Coronary artery (tissue), 2 donors: ENCODE measurements around the gene KLHL36.

Experiments used
- DNase-seq: peaks from one replicate; pipeline ENCODE4 v3.0.0-alpha.2; 2017; ENCODE audit warnings: low spot score
- H3K27ac ChIP-seq, 2 donors: fragments of 200-600 bp; sonication (generic); one replicate each; pipeline ENCODE4 v1.5.1; 2016 to 2019
- H3K4me3 ChIP-seq: fragments of 200-600 bp; sonication (generic); 2 replicates; pipeline ENCODE4 v1.5.1; 2016; ENCODE audit warnings: mild to moderate bottlenecking, moderate library complexity
- CTCF ChIP-seq: fragments of 200-600 bp; sonication (generic); IDR thresholded peaks from one replicate; pipeline ENCODE4 v1.5.1; 2019; ENCODE audit warnings: antibody characterized with exemption

Gene KLHL36

GRCh38 chr16:84605339-84605848 is 42.9 kb upstream of the KLHL36 start:
- no peak for TF ChIP-seq CTCF
- H3K27ac ChIP-seq = no peak overlapping the region
- no peak overlapping the region for H3K4me3 ChIP-seq
- DNase-seq = no peak

- no peak for DNase-seq
- Histone ChIP-seq H3K4me3 (no peak overlapping the region), H3K27ac (no peak overlapping the region)
- no peak for TF ChIP-seq CTCF
Measured at GRCh38 chr16:84606081-84606875, 42.0 kb upstream of the KLHL36 start.

GRCh38 chr16:84607061-84607460 is 41.2 kb upstream of the KLHL36 start:
- Histone ChIP-seq H3K4me3 (no peak overlapping the region), H3K27ac (peak overlapping the region in 1 of 2 donors; percentile 58)
- DNase-seq = no peak
- TF ChIP-seq CTCF = no peak

- TF ChIP-seq CTCF = no peak
- Histone ChIP-seq H3K27ac (peak overlapping the region in 1 of 2 donors; percentile 58), H3K4me3 (no peak overlapping the region)
- DNase-seq = no peak
Measured at GRCh38 chr16:84607694-84608093, 40.6 kb upstream of the KLHL36 start.

- no peak overlapping the region for H3K27ac ChIP-seq
- no peak for DNase-seq
- no peak for TF ChIP-seq CTCF
- H3K4me3 ChIP-seq = no peak overlapping the region
Measured at GRCh38 chr16:84608282-84608681, 40.0 kb upstream of the KLHL36 start.

- DNase-seq = no peak
- H3K4me3 ChIP-seq = no peak overlapping the region
- no peak overlapping the region for H3K27ac ChIP-seq
- TF ChIP-seq CTCF = no peak
Measured at GRCh38 chr16:84609563-84610177, 38.6 kb upstream of the KLHL36 start.

GRCh38 chr16:84610376-84610775 is 37.9 kb upstream of the KLHL36 start:
- H3K27ac ChIP-seq = no peak overlapping the region
- no peak overlapping the region for H3K4me3 ChIP-seq
- no peak for DNase-seq
- no peak for TF ChIP-seq CTCF
